A375 (cell line): Measurements from ENCODE around the gene ST6GAL1. TPM values are rescaled to one million over a fixed set of nuclear protein-coding genes. Genes with fewer than 3 reads are reported as not detected.

Experiments used
- total RNA-seq: library from RNA; depleted of rRNA; stranded (reverse); fragments of >200 nt; shearing (Covaris generic); gene quantifications from 2 replicates; pipeline ENCODE4 v1.2.3, GENCODE V29; 2014; rRNA removed

ST6GAL1 gene
- total RNA-seq: 28.2 and 29.8 TPM in 2 replicates

GRCh38 chr3:186930143-186930640, at the start of gene ST6GAL1:
ST6GAL1 (plus strand) TSS chr3:186930526; CDS start chr3:187042704, 112,178 bp downstream.

Other genes with a start within 250 kb of the ST6GAL1 start
- not detected in 2 replicates for gene KNG1, start 213.2 kb upstream of the ST6GAL1 start, total RNA-seq
- 260 and 274 TPM in 2 replicates for gene EIF4A2, start 146.9 kb upstream of the ST6GAL1 start, total RNA-seq
- 43.6 and 53.6 TPM in 2 replicates for gene RFC4, start 124.0 kb upstream of the ST6GAL1 start, total RNA-seq
- gene ADIPOQ, start 87.8 kb upstream of the ST6GAL1 start, total RNA-seq: not detected in 2 replicates
- gene RPL39L, start 209.0 kb downstream of the ST6GAL1 start, total RNA-seq: 57.7 and 58.9 TPM in 2 replicates